Parathyroid adenoma (tissue), 2 donors: ENCODE data around the gene CTSD.

ENCODE experiments used
- H2AFZ ChIP-seq: fragments of 300-600 bp; sonication (generic); one replicate; pipeline ENCODE4 v1.7.0; 2017; ENCODE audit warnings: antibody characterized with exemption, mild to moderate bottlenecking
- H3K27ac ChIP-seq: fragments of 300-600 bp; sonication (generic); one replicate; pipeline ENCODE4 v1.7.0; 2017
- H3K27me3 ChIP-seq: fragments of 300-600 bp; sonication (generic); one replicate; pipeline ENCODE4 v1.7.0; 2017; ENCODE audit warnings: low read length; ENCODE audit not compliant: control insufficient read depth, insufficient read depth
- H3K36me3 ChIP-seq: fragments of 300-600 bp; sonication (generic); one replicate; pipeline ENCODE4 v1.7.0; 2017; ENCODE audit warnings: low read length; ENCODE audit not compliant: control insufficient read depth, insufficient read depth
- H3K4me1 ChIP-seq: fragments of 300-600 bp; sonication (generic); one replicate; pipeline ENCODE4 v1.7.0; 2017; ENCODE audit warnings: control low read depth
- H3K4me2 ChIP-seq: fragments of 300-600 bp; sonication (generic); one replicate; pipeline ENCODE4 v1.7.0; 2017; ENCODE audit warnings: low read length
- H3K4me3 ChIP-seq: fragments of 300-600 bp; sonication (generic); one replicate; pipeline ENCODE4 v1.7.0; 2017; ENCODE audit warnings: low read depth, low read length
- H3K79me2 ChIP-seq: fragments of 300-600 bp; sonication (generic); one replicate; pipeline ENCODE4 v1.7.0; 2017; ENCODE audit warnings: control low read depth
- H3K9ac ChIP-seq: fragments of 300-600 bp; sonication (generic); one replicate; pipeline ENCODE4 v1.7.0; 2017; ENCODE audit warnings: mild to moderate bottlenecking
- H3K9me3 ChIP-seq: fragments of 300-600 bp; sonication (generic); one replicate; pipeline ENCODE4 v1.7.0; 2017; ENCODE audit warnings: low read length; ENCODE audit not compliant: control insufficient read depth
- TF ChIP-seq, protein P1 (sequence below): fragments of 300-600 bp; sonication (generic); IDR thresholded peaks from one replicate; pipeline ENCODE4 v1.7.0; 2017; ENCODE audit warnings: antibody characterized with exemption, mild to moderate bottlenecking
- donor health status: primary hyperparathyroidism.

CTSD gene

DNA sequence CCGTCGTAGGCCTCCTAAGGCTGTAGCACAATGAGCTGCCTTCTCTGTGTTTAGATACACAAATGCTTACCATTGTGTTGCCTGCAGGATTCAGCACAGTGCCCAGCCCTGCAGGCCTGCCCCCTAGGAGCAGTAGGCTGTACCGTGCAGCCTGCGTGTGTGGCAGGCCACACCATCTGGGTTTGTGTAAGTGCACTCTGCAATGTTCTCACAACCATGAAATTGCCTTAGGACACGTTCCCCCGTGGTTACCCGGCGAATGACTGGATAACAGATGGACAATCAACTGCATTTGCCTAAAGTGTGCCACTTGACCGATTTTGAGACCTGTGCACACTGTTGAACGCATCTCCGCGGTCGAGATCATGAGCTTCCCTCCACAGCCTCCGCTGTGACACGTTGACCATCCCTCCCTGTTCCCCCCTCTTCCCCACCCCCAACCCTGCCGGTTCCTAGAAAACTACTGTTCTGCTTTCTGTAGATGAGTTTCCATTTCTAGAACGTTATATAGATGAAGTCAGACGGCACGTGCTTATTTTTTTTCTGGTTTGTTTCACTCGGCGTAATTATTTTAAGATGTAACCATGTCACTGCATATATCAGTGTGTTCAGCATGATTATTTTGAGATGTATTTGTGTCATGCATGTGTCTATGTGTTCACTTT, 22.2 kb upstream of the CTSD start:
- TF ChIP-seq, protein P1, sequence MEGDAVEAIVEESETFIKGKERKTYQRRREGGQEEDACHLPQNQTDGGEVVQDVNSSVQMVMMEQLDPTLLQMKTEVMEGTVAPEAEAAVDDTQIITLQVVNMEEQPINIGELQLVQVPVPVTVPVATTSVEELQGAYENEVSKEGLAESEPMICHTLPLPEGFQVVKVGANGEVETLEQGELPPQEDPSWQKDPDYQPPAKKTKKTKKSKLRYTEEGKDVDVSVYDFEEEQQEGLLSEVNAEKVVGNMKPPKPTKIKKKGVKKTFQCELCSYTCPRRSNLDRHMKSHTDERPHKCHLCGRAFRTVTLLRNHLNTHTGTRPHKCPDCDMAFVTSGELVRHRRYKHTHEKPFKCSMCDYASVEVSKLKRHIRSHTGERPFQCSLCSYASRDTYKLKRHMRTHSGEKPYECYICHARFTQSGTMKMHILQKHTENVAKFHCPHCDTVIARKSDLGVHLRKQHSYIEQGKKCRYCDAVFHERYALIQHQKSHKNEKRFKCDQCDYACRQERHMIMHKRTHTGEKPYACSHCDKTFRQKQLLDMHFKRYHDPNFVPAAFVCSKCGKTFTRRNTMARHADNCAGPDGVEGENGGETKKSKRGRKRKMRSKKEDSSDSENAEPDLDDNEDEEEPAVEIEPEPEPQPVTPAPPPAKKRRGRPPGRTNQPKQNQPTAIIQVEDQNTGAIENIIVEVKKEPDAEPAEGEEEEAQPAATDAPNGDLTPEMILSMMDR: no peak
- Histone ChIP-seq H2AFZ (no peak overlapping the region), H3K27ac (no peak overlapping the region), H3K4me1 (no peaks in the 10 kb centered on the region), H3K4me2 (no peak overlapping the region), H3K4me3 (no peak overlapping the region), H3K9me3 (no peaks in the 10 kb centered on the region), H3K27me3 (no peaks in the 10 kb centered on the region), H3K9ac (no peak overlapping the region), H3K79me2 (no peaks in the 10 kb centered on the region), H3K36me3 (no peaks in the 10 kb centered on the region)

GRCh38 chr11:1784761-1785650, 21.3 kb upstream of the CTSD start:
- no peak overlapping the region for H3K4me2 ChIP-seq
- H3K27me3 ChIP-seq: no peaks in the 10 kb centered on the region
- TF ChIP-seq, protein P1: no peak
- no peaks in the 10 kb centered on the region for H3K9me3 ChIP-seq
- no peak overlapping the region for H3K4me3 ChIP-seq
- no peak overlapping the region for H2AFZ ChIP-seq
- no peak overlapping the region for H3K27ac ChIP-seq
- H3K79me2 ChIP-seq: no peaks in the 10 kb centered on the region
- H3K36me3 ChIP-seq: no peaks in the 10 kb centered on the region
- no peaks in the 10 kb centered on the region for H3K4me1 ChIP-seq
- no peak overlapping the region for H3K9ac ChIP-seq

DNA sequence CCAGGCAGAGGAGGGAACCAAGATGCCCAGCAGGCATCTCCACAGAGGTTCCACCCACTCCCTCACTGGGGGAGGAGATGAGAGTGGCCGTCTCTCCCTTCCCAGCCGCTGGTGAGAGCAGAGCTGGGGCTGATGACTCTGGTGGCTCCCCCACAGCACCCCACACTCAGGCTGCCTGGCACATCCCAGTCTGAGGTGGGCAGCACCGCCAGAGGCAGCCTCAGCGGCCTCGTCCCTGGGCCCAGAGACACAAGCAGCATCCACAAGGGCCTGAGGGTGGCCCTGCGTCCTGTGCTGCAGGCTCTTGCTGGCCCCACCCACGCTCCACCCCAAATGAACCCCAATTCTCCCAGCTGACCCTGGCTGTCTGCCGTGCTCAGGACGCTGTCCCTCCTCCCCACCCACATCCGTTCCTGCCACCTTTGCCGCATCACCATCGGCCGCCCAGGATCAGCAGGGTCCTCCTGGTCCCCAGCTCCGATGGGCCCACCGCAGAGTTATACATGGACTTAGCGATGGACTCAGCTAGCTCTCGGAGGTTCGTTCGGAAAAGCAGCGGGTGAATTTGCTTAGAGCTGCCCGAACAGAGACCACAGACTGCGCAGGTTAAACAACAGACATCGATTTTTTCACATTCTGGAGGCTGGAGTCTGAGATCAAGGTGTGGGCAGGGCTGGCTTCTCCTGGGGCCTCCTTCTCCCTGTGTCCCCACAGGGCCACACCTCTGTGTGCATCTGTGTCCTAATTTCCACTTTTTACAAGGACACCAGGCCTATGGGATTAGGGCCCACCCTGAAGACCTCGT, 20.2 kb upstream of the CTSD start:
- Histone ChIP-seq H3K4me3 (no peak overlapping the region), H3K79me2 (no peaks in the 10 kb centered on the region), H3K9me3 (no peaks in the 10 kb centered on the region), H3K4me1 (no peaks in the 10 kb centered on the region), H2AFZ (no peak overlapping the region), H3K27ac (no peak overlapping the region), H3K27me3 (no peaks in the 10 kb centered on the region), H3K9ac (no peak overlapping the region), H3K4me2 (no peak overlapping the region), H3K36me3 (no peaks in the 10 kb centered on the region)
- TF ChIP-seq, protein P1: no peak

DNA sequence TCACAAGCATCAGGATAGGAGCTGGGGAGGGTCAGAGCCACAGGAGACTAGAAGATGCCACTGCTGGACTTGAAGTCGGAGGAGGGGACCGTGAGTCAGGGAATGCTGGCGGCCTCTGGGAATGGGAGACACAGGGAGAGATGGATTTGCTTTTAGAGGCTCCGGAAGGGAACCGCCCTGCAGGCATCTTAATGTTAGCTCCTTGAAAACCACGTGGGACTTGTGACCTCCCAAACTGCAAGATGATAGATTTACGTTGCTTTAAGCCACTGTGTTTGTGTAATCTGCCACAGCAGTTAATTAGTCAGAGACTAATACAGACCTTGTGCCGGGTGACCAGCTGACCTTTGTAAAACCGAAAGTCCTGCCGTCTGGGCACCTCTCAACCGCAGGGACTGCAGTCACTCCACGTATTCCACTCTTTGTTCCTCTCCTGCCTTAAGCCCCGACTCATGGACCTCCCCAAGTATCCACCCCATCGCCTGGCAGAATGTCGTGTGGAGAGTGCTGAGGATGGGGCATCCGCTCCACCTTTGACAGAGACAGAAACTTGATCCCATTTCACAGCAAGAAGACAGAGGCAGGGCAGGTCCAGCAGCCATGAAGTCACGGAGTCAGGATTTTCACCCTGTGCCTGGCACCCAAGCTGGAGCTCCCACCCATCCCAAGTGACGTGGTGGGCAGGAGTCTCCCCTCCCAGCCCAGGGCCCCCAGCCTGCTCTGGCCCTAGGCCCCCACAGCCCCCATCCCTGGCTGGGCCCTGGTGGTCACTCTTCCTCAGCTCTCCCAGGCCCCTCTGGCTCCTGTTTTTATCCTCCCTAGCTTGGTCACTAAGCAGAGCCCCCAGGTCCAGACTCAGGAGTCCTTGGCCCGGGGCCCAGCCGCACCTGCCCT, 19.4 kb upstream of the CTSD start:
- no peak overlapping the region for H3K4me3 ChIP-seq
- no peaks in the 10 kb centered on the region for H3K4me1 ChIP-seq
- H3K27ac ChIP-seq: no peak overlapping the region
- H3K9me3 ChIP-seq: no peaks in the 10 kb centered on the region
- no peaks in the 10 kb centered on the region for H3K27me3 ChIP-seq
- H2AFZ ChIP-seq: no peak overlapping the region
- TF ChIP-seq, protein P1: no peak
- no peaks in the 10 kb centered on the region for H3K36me3 ChIP-seq
- H3K4me2 ChIP-seq: no peak overlapping the region
- H3K9ac ChIP-seq: no peak overlapping the region
- H3K79me2 ChIP-seq: no peaks in the 10 kb centered on the region
